SIG-M5 treated with dmso at 0.1 percent for 504 hours (cell line): Measurements from ENCODE around the gene PAQR7.

Source experiments
- DNase-seq: peaks from one replicate; lab custom pipeline; 2025; ENCODE audit not compliant: unreplicated experiment; lab: John Stamatoyannopoulos, UW

PAQR7 gene

DNA sequence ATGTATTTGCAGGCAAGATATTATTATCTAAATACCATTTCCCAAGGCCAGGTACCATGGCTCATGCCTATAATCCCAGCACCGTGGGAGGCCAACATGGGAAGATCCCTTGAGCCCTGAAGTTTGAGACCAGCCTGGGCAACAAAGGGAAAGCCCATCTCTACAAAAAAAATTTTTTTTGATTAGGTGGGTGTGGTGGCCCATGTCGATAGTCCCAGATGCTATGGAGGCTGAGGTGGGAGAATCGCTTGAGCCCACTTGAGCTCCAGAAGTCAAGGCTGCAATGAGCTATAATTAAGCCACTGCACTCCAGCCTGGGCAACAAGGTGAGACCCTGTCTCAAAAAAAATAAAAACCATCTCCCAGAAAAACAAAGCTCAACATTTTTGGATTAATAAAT lies 28.5 kb upstream of the PAQR7 start:
- DNase-seq: no peak

DNA sequence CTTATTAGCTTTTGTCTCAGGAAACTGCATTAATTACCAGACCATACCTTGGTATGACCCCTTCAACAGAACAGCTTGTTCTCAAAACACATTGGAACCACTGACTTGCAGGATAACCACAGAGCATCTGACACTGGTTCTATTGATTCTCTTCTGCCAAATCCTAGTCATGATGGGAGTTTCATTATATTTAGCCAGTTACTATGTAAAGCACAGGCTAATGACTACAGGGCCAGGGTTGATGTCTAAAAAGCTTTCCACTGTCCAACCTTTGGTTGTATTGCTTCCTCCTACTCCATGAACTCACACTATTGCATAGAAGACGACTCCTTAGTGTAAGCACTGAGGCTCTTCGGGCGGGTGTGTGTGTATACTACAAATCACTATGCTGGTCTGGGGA lies 27.0 kb upstream of the PAQR7 start:
- DNase-seq: no peak

DNA sequence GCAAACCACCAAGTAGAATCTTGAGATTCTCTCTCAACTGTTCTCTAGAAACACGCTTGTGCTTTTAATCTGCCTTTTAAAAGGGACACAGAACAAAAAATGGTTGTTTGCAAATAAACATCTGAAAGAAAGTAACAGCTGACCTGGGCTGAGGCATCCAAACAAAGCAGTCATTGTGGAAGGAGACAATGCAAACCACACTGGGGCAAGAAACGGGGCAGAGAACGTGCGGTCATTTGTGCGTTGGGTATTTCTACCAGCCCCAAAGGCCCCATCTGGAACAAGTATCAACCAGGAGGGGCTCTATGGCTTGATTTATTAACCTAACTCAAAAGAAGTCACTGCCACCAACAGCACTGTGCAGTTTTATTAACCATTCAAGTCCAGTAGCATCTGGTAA lies 24.7 kb upstream of the PAQR7 start:
- DNase-seq: no peak

DNA sequence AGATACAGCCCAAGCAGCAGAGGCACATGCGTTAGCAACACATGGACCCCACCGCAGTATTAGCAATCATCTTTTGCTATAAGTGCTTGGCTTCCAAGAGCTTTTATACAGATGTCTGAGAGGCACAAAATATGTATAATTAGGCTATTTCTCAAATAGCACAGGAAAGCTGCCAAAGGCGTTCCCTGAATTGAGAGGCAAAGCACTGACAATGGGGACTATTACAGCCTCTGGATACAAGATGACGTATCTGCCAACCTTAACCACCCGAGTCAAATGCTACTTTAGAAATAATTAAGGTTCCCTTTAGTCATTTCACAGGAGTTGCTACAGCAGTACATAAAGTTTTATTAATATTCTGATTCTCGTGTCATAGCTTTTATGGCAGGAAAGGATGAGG lies 24.3 kb upstream of the PAQR7 start:
- DNase-seq: no peak

DNA sequence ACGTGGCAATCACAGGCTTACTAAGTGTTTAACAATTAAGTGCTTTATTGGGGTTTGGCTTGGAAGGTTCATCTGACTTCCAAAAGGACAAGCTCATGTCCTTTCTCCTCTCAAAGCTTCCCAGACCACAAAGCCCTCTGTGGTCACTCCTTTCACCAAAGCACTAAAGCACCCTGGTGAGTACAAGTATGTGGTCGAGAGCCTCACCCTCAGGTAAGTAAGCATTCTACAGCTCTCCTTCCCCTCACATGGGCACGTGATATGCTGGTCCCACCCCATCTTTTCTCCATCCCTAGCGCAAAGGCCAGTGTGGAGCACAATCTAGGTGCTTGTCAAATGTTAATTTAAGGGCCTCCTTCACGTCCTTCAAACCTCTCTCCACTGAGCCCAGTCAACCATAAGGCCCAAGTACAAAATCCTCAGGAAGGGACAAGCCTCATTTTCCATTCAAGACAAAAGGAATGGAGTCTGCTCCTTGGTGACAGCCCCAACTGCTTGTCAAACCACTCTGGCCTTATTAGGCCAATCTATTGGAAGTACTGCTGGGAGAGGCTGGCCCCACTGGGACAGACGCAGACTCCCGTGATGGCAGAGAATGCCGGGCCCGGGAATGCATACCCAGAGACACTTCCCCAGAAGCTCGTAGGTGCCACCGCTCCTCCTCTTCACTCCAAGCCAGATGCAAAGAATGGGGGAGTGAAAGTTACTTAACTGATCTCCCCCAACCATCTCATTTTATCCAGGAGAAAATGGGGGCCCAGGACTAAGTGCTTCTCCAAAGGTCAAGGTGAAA lies 22.9 kb upstream of the PAQR7 start:
- no peak for DNase-seq

DNA sequence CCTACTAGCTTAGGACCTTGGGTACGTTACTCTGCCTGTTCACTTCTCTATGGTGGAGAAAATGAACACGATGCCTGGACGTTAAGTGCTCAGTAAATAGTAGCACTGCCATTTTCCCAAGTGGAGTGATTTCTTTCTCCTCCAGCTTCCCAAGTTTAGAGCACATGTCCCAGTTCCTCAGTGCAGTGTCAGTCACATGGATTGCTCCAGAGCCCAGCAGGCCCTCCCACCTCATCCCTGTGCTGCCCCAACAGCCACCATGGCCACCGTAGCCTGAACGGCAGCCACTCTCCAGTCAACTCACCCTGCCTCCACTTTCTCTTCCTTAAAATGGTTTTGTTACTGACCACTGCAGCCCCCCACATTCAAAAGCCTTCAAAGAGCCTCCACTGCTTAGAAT lies 22.2 kb upstream of the PAQR7 start:
- no peak for DNase-seq

DNA sequence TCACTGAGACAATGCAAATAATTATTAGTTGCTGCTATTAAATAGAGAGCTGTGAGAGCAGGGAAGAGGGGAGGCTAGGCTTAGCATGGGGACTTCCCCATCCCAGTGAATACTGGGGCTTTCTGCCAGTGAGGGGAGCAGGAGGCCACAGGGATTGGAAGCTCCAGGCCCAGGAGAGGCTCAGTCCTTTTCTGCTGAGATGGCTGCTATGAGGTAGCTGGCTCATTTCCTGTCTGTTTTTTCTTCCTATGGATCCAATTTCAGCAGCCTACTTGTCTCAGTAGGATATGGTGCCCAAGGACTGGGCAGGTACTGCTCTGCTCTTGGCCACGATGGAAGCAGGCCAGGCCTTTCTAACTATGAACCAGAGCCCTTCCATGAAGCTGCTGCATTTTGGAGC lies 20.8 kb upstream of the PAQR7 start:
- no peak for DNase-seq

DNA sequence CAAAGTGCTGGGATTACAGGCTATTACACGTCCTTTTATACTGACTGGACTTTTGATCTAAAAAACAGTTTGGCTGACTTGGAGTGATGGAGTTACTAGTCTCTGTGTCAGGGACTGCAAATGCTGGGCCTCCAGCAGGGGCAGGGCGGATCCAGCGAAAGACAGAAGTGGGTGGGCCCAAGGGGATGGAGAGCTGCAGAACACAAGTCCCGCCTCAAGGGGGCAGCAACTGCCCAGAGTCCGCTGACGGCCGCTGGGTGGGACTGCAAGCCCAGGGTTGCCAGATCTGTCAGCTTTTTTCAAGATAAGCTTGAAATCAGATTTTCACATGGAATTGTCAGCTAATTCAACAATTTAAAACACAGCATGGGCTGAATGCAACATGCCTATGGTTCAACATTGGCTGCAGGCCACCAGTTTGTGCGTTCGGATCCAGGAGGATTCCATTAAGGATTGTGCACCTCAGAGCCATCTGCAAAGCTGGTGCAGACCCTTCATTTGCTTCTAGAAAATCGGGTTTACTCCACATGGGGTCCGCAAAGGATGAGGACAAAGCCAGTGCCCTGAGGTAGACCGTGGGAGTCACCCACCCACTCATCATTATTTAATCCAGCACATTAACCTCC lies 20.0 kb upstream of the PAQR7 start:
- peak; percentile 90 for DNase-seq

DNA sequence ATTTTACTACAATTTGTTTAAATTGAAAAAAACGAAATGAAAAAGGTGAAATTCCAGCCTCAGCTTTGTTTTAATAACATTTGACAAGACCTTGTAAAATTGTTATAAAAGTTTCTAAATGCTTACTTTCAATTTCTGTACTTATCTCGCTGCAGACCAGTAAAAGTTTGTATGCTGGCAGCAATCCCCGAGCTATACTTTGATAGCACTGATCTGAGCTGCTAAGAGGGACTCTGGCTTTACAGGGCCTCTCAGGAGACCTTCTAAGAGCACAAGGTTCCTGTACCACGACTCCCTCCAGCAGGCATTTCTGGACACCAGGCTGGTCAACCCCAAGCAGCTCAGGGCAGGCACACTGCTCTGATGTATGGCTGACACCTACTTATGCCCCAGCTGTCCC lies 17.6 kb upstream of the PAQR7 start:
- no peak for DNase-seq

DNA sequence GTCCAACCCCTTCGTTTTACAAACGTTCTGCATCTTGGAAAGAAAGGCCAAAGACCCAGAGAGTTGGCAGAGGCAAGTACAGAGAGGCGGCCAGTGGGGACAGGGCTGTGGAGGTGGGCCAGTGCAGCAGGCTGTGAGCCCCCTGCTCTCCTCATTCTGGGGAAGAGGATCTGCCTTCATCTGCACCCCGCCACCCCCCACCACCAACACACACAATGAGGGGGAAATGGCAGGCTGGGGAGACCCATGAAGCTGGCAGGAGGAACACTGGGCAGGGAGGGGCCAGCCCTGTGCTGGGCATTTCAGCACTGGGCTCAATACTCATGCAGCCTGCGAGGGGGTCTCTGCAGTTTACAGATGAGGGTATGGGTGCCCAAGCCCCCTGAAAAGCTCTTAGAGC lies 16.1 kb upstream of the PAQR7 start:
- DNase-seq: no peak

DNA sequence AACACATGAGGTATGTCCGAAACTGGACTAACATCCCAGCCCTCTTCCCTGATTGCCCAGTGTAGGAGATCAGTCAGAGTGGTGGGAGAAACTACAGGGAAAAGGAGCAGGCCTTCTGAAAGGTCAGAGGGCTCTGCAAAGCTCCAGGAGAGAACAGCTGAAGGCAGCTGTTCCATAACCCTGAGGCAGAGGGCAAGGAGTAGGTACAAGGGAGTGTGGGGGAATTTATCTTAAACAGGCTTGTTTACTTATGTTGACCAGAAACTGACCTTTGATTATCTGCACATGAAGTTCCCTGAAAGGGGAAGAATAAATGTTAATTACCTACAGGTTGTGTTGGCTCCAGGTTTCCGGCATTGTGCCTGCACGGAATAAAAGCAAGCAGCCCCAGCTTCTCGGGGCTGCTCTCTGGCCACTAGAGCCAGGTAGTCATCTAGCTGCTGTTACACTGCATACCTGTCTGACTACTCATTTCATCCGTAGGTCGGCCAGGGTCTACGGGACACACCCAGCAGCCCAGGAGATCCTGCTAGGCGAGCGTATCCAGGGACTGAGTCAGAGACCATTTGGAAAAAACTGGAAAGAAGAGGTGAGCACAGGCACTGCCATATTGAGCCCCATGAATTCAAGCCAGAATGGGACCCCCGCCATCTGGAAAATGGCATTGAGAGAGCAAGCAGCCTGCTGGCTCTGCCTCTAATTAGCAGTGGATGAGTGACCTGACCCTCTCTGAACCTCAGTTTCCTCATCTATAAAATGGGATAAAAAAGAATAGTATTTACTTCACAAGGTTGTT lies 14.9 kb upstream of the PAQR7 start:
- peak; percentile 31 for DNase-seq

DNA sequence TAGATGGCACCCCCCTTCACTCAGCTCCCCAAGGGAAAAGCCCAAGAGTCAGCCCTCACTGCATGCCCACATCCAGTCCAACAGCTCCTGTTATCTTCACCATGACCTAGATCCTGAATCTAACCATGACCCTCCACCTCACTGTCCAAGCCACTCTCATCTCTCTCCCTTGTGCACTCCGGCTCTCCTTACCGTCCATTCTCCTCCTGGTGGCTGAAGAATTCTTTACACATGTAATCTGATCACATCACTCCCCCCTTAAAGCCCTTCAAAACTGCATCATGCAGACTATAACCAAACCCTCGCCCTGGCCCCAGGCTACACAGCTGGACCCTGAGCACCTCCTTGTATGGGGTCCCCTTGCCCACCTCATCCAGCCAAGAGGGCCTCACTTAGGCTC lies 14.0 kb upstream of the PAQR7 start:
- no peak for DNase-seq

DNA sequence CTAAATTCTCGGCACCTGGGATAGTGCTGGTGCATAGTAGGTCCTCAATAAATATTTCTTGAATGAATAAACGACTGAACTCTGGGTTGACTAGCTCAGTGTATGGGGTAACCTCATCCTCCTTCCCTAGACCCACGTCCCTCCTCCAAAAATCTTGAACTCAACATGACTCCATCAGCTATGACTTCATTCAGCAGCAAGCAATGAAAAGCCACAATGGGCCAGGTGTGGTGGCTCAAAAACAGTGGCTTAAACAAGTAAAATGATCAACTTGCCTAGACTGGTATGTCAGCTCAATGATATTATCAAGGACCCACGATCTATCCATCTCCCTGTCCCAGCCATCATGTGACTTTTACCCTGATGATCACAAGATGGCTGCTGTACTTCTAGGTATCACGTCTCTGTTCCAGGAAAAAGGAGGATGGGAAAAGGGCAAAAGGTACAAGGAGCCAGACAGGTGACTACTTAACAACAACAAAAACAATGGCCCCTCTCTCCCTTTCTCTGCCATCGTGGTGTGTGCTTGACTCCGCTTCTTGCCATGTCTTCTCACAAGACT lies 13.0 kb upstream of the PAQR7 start:
- DNase-seq: no peak

DNA sequence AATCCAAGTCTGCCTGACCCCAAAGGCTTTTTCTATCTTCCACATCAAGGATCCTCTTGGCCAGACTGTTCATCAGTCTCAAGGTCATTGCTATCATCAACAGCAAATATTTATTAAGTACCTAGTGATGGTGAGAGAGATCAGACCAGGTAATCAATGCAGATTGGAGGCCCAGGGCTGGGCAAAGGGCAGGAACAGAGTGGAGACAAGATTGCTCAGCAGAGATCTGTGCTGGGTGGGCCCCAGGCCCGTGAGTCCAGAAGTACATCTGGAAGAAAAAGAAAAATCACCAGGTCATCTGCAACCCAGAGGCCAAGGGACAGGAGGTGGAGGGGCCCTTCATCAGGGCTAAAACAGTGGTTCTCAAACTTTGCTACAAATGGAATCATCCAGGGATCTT lies 10.1 kb upstream of the PAQR7 start:
- DNase-seq: no peak

DNA sequence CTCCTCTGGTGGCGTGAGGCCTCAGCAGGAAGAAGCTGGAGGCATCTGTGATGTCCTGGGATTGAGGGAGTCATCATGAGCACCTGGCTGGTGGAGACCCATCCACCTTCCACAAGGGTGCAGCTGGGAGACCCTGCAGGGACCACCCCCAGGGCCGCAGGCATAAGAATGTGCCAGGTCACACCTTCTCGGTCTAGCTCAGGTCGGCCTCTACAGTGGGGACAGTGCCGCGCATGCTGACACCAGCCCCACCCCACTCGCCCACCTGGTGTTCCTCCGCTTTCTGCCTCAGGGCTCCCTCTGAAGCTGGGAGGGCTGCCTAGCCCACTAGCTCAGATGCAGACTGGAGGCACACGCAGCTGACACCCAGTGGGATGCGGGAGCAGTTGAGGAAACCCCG lies 5.8 kb upstream of the PAQR7 start:
- no peak for DNase-seq

DNA sequence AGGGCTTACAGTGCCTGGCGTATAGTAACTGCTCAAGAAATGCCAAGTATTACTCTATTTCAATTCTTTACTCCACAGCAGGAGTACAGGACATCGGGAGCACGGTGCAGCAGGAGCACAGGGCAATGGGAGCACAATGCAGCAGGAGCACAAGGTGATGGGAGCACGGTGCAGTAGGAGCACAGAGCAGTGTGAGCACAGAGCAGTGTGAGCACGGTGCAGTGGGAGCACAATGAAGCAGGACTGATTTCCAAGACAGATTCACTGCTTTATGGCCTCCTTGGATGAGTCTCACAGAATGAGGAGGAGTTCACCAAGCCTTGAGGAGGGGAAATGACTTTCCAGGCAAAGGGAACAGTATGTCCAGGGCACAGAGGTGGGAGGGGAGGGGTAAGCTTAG lies 5.0 kb upstream of the PAQR7 start:
- no peak for DNase-seq

DNA sequence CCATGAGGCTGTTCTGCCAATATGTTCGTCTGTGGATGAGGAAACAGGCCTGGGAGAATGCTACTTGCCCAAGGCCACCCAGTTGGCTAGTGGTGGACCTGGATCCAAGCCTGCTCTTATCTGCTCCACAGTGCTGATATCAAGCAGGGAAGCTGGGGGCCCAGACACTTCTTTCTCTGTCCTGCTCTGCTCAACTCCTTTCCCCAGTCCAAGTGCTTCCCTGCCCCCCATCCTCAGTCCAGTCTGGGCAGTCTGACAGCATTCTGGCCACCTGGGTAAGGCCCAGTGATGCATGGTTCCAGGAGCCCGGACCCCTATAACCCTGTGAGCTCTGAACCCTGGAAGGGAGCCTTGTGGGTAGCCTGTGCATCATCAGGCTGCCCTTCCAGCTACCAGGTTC lies 4.2 kb upstream of the PAQR7 start:
- DNase-seq: no peak

DNA sequence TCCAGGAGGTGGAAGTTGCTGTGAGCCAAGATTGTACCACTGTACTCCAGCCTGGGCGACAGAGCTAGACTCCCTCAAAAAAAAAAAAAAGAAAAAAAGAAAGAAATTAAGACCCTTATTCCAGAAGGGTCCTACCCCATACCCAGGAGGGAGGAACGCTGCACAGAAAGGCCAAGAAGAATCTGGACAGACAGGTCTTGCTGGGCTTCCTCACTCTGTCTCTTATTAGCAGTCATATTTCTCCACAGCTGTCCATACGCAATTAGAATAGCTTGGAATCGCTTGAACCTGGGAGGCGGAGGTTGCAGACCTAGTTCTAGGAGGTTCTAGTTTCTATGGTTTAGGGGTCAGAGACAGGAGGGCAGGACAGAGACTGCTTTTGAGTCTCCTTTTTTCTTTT lies 3.2 kb upstream of the PAQR7 start:
- no peak for DNase-seq

DNA sequence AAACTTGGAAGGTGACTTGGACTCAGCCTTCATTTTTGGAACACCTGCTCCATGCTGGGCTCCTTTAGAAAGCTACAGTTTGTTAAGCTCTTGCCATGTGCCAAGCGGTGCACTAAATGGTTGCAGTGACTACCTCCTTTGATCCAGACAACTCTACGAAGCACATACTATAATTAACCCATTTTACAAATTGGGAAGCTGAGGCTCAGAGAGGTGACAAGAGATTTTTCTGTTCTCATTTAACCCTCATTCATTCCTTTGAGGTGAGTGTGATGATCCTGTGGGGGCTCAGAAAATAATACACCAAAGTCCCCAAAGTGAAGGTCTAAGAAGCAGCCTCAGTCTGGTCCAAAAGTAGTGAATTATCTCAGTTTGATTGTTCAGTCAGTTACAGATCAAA lies 1.6 kb upstream of the PAQR7 start:
- DNase-seq: no peak

DNA sequence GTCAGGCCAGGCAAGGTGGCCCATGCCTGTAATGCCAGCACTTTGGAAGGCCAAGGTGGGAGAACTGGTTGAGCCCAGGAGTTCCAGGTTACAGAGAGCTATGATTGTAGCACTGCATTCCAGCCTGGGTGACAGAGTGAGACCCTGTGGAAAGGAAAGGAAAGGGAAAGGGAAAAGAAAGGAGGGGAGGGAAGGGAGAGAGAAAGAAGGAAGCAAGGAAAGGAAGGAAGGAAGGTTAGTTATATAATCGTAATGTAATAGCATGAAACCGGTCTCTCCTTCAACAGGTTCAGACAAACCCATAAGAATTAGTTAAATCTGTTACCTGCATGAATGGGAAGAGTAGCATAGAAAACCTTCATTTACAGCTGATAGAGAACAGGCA lies 1.2 kb upstream of the PAQR7 start:
- no peak for DNase-seq

DNA sequence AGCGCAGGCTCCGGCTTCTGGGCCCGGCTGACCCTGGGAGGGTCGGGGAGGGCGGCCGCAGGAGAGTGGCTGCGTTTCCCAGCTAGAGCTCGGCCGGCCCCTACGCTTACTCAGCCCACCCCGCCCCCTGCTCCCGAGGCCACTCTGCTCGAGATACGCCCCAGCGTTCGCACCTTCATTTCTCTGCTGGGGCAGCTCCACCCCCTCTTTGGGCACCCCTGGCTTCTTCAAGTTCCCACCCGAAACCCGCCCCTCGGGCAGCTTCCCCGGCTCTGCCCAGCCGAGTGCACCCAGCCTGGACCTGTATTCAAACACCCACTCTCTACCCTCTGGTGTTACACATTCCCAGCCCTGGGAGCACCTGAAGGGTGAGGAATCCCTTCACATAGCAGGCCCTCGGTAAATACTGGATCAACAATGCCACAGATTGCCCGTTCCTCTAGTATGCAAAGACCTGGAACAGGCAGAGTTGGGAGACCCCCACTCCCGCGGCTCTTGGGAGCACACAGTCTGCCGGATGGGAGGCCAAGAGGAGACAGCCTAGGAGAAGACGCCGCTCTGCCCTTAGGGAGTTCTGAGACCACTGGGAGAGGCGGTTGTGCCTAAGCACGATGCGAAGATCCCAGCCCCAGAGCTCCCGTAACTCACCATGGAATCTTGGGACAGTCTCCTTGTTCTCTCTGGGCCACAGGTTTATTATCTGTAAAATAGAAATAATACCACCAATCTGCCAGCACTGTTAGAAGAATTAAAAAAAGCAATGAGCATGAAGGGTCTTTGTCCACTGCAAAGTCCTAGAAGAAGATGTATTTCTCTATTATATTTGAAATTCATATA lies 566 bp upstream of the PAQR7 start:
- no peak for DNase-seq
